Aorta (tissue), 5 donors: Measurements from ENCODE around the gene MAML2. TPM values are rescaled to one million over a fixed set of nuclear protein-coding genes. Genes with fewer than 3 reads are reported as not detected.

Experiments
- ATAC-seq: fragments of 200-7000 bp; cut with Tn5 transposase; one replicate; pipeline ENCODE4 v1.9.1; 2022; ENCODE audit warnings: moderate library complexity; ENCODE audit not compliant: low FRiP score
- DNase-seq, 2 donors: peaks; one replicate each; pipeline ENCODE4 v3.0.0-alpha.2; 2020
- H3K27ac ChIP-seq, 2 donors: one replicate each; pipeline ENCODE4 v1.5.1; 2013; ENCODE audit warnings: low read length in 2 of 2, mild to moderate bottlenecking in 2 of 2, moderate library complexity in 2 of 2, control low read depth in 1 of 2, inconsistent platforms in 1 of 2, low read depth in 1 of 2
- H3K27me3 ChIP-seq, 2 donors: one replicate each; pipeline ENCODE4 v1.6.1; 2013; ENCODE audit warnings: control low read depth in 1 of 2, low read length in 1 of 2, mild to moderate bottlenecking in 1 of 2, moderate library complexity in 1 of 2; ENCODE audit not compliant: insufficient read depth in 2 of 2, control insufficient read depth in 1 of 2
- H3K36me3 ChIP-seq, 2 donors: one replicate each; pipeline ENCODE4 v1.6.1; 2013; ENCODE audit warnings: control low read depth in 1 of 2, low read length in 1 of 2, mild to moderate bottlenecking in 1 of 2; ENCODE audit not compliant: insufficient read depth in 2 of 2, control insufficient read depth in 1 of 2
- H3K4me1 ChIP-seq, 2 donors: one replicate each; pipeline ENCODE4 v1.6.1; 2013; ENCODE audit warnings: low read length in 2 of 2, control low read depth in 1 of 2, mild to moderate bottlenecking in 1 of 2, moderate library complexity in 1 of 2; ENCODE audit not compliant: insufficient read depth in 2 of 2, control insufficient read depth in 1 of 2
- H3K4me3 ChIP-seq, 2 donors: one replicate each; pipeline ENCODE4 v1.5.1; 2013; ENCODE audit warnings: low read length in 2 of 2, control low read depth in 1 of 2, mild to moderate bottlenecking in 1 of 2
- H3K9me3 ChIP-seq: one replicate; pipeline ENCODE4 v1.6.1; 2013; ENCODE audit warnings: mild to moderate bottlenecking, low read length; ENCODE audit not compliant: control insufficient read depth
- WGBS, 2 donors: extraction: QIAGEN DNeasy Blood & Tissue Kit; methylation state at CpG; one replicate each; pipeline ENCODE4 v1.1.7; 2013; 5-methylcytosine and 5-hydroxymethylcytosine counted together
- intact Hi-C, 2 donors: fragments of 100-400 bp; cut with DNase I; formaldehyde crosslinking; loops; one replicate each; pipeline versions ENCODE4 v1.14.2 to v1.15.0; 2022
- polyA plus RNA-seq, 2 donors: library from polyadenylated mRNA; stranded (reverse); fragments of 200-250 nt; gene quantifications; one replicate each; pipeline ENCODE4 v1.2.3, GENCODE V29; 2013
- total RNA-seq, 2 donors: library from RNA; stranded (reverse); fragmentation: NEBNext Ultra II Directional; extraction: Animal tissue kit (Norgen Biotek cat#: 25700); gene quantifications; one replicate each; pipeline ENCODE4 v1.2.1, GENCODE V29; 2021
- donor health status: healthy with polysubstance abuse.
- donor health status: Bipolar disorder and iron deficiency.
- donor health status: DM: no; HTN: no; CAD: no.
- donor health status: DM: no; HTN: no; CAD: no.
- donor health status: DM: yes; HTN: yes; CAD: no.

MAML2 gene
- total and polyA plus RNA-seq, 4 donors, result 6.0 to 27.5 (median 14.0) TPM

- ATAC-seq (no peak), DNase-seq (no peak)
- intact Hi-C loops, result no loop called here
- 59 to 70% methylated on average over 7 of the region's 7 CpGs for WGBS, 2 donors
- no peak overlapping the region for H3K27ac ChIP-seq
- no peak overlapping the region for H3K4me3 ChIP-seq
- H3K4me1 ChIP-seq, result peaks cover 0 to 3% of the 10 kb centered on the region in 2 donors
- H3K9me3 ChIP-seq, result no peaks in the 10 kb centered on the region
- H3K36me3 ChIP-seq, result no peaks in the 10 kb centered on the region
- H3K27me3 ChIP-seq, result no peaks in the 10 kb centered on the region
These were observed 319.7 kb downstream of the MAML2 start for GRCh38 chr11:96023275-96023674.

- H3K27me3 ChIP-seq, result no peaks in the 10 kb centered on the region
- H3K36me3 ChIP-seq, result no peaks in the 10 kb centered on the region
- ATAC-seq, result no peak
- H3K4me1 ChIP-seq, result peaks cover 0 to 3% of the 10 kb centered on the region in 2 donors
- no peak overlapping the region for H3K27ac ChIP-seq
- intact Hi-C loops, result no loop called here
- H3K4me3 ChIP-seq, result no peak overlapping the region
- WGBS, 2 donors, result 95 to 96% methylated on average over 5 of the region's 5 CpGs
- DNase-seq, result no peak
- no peaks in the 10 kb centered on the region for H3K9me3 ChIP-seq
These were observed 320.9 kb downstream of the MAML2 start for GRCh38 chr11:96021901-96022650.

GRCh38 chr11:96019810-96020747 is 322.9 kb downstream of the MAML2 start:
- Histone ChIP-seq H3K36me3 (no peaks in the 10 kb centered on the region), H3K9me3 (no peaks in the 10 kb centered on the region), H3K27ac (no peak overlapping the region), H3K4me3 (no peak overlapping the region), H3K4me1 (peaks cover 0 to 3% of the 10 kb centered on the region in 2 donors), H3K27me3 (no peaks in the 10 kb centered on the region)
- intact Hi-C loops, result no loop called here
- no peak for ATAC-seq
- WGBS, 2 donors, result 78 to 79% methylated on average over 8 of the region's 8 CpGs
- DNase-seq, result no peak

- Histone ChIP-seq H3K27ac (no peak overlapping the region), H3K9me3 (no peaks in the 10 kb centered on the region), H3K4me3 (no peak overlapping the region), H3K27me3 (no peaks in the 10 kb centered on the region), H3K36me3 (no peaks in the 10 kb centered on the region), H3K4me1 (peaks cover 0 to 3% of the 10 kb centered on the region in 2 donors)
- intact Hi-C loops, result no loop called here
- no peak for ATAC-seq
- no peak for DNase-seq
These were observed 323.7 kb downstream of the MAML2 start for GRCh38 chr11:96019281-96019680.

- no peak overlapping the region for H3K27ac ChIP-seq
- 80 to 91% methylated on average over 3 of the region's 3 CpGs for WGBS, 2 donors
- H3K4me1 ChIP-seq, result peaks cover 0 to 3% of the 10 kb centered on the region in 2 donors
- no peaks in the 10 kb centered on the region for H3K9me3 ChIP-seq
- ATAC-seq (no peak), DNase-seq (no peak)
- no peaks in the 10 kb centered on the region for H3K36me3 ChIP-seq
- intact Hi-C loops, result no loop called here
- no peak overlapping the region for H3K4me3 ChIP-seq
- H3K27me3 ChIP-seq, result no peaks in the 10 kb centered on the region
These were observed 325.1 kb downstream of the MAML2 start for GRCh38 chr11:96017856-96018255.

GRCh38 chr11:96016978-96017502 is 326.0 kb downstream of the MAML2 start:
- intact Hi-C loops, result no loop called here

GRCh38 chr11:96015906-96016565 is 327.0 kb downstream of the MAML2 start:
- Histone ChIP-seq H3K36me3 (no peaks in the 10 kb centered on the region), H3K4me3 (no peak overlapping the region), H3K27me3 (no peaks in the 10 kb centered on the region), H3K9me3 (no peaks in the 10 kb centered on the region), H3K27ac (no peak overlapping the region), H3K4me1 (peaks cover 0 to 3% of the 10 kb centered on the region in 2 donors)
- DNase-seq, result no peak
- no peak for ATAC-seq
- intact Hi-C loops, result no loop called here
- WGBS, 2 donors, result 85 to 90% methylated on average over 4 of the region's 4 CpGs

More at GRCh38 chr11:96016978-96017502, 326.0 kb downstream of the MAML2 start:
- no peaks in the 10 kb centered on the region for H3K9me3 ChIP-seq
- no peak for ATAC-seq
- no peak for DNase-seq
- no peak overlapping the region for H3K4me3 ChIP-seq
- WGBS, 2 donors, result 96 to 97% methylated on average over 1 of the region's 1 CpG
- H3K36me3 ChIP-seq, result no peaks in the 10 kb centered on the region
- no peaks in the 10 kb centered on the region for H3K27me3 ChIP-seq
- H3K4me1 ChIP-seq, result peaks cover 0 to 3% of the 10 kb centered on the region in 2 donors
- no peak overlapping the region for H3K27ac ChIP-seq

- Histone ChIP-seq H3K27ac (no peak overlapping the region), H3K36me3 (no peaks in the 10 kb centered on the region), H3K4me1 (no peaks in the 10 kb centered on the region), H3K9me3 (no peaks in the 10 kb centered on the region), H3K27me3 (no peaks in the 10 kb centered on the region), H3K4me3 (no peak overlapping the region)
- intact Hi-C loops, result no loop called here
- ATAC-seq, result no peak
- WGBS, 2 donors, result 76 to 94% methylated on average over 3 of the region's 3 CpGs
- DNase-seq, result no peak
These were observed 328.8 kb downstream of the MAML2 start for GRCh38 chr11:96014217-96014616.
